ENCODE data around the gene IL17RD. TPM values are rescaled to one million over a fixed set of nuclear protein-coding genes. Genes with fewer than 3 reads are reported as not detected.

IL17RD gene
- total RNA-seq, 1 experiment from 2014 or later, result 31.7 TPM

DNA sequence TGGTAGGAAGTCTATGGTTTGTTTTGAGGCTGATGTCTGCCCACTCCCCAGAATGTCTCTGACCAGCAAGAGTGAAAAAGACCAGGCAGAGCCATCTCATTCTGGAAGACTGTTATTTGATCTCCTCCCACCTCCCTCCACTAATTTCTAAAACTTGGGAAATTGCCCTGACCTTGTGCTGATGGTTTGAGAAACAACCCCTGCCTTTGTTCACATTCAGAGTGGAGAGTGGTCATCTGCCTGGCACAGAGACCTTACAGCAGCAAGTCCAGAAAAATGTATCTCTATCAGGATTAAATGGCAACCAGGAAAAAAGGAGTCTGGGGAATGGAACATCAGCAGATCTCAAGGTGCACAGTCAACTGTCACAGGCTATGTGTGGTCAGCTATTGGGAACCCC is 79.0 kb downstream of the IL17RD start:
- Histone ChIP-seq H2BK20ac (ENCODE audit: low read depth, low read length, poor library complexity, severe bottlenecking) (no peak overlapping the region), H2BK120ac (ENCODE audit: low read depth, low read length, poor library complexity, severe bottlenecking) (no peak overlapping the region), H3K23me2 (ENCODE audit: insufficient read length, low read depth, low read length, poor library complexity, severe bottlenecking) (no peaks in the 10 kb centered on the region), H3K23ac (ENCODE audit: insufficient read length, low read depth, low read length) (no peak overlapping the region), H3K4me1 (ENCODE audit: insufficient read depth, low read length) (no peaks in the 10 kb centered on the region), H4K91ac (ENCODE audit: insufficient read length, low read depth, low read length) (no peak overlapping the region), H3K4me2 (ENCODE audit: insufficient read depth, insufficient read length, low read length) (no peak overlapping the region), H2BK15ac (ENCODE audit: low read depth, low read length) (no peak overlapping the region), H2AK5ac (ENCODE audit: insufficient read length, low read length) (no peak overlapping the region), H2AFZ (ENCODE audit: low read length) (no peak overlapping the region), H3K27me3 (ENCODE audit: insufficient read depth, low read length) (no peaks in the 10 kb centered on the region), H2BK12ac (ENCODE audit: insufficient read length, low read depth, low read length) (no peak overlapping the region), H4K8ac (replicated peaks; ENCODE audit: insufficient read length, low read depth, low read length) (no peak overlapping the region), H4K20me1 (ENCODE audit: control insufficient read depth, insufficient read depth, insufficient read length) (peaks cover 2% of the 10 kb centered on the region), H3K79me1 (ENCODE audit: insufficient read depth, low read depth, low read length, poor library complexity, severe bottlenecking) (no peaks in the 10 kb centered on the region), H3K14ac (ENCODE audit: insufficient read depth, low read length) (no peak overlapping the region), H3T11ph (ENCODE audit: low read length) (no peak overlapping the region), H3K56ac (ENCODE audit: insufficient read length, low read depth, low read length) (no peak overlapping the region), H3K18ac (ENCODE audit: insufficient read length, low read depth, low read length) (no peak overlapping the region), H3K27ac (ENCODE audit: insufficient read length, low read depth, low read length) (no peak overlapping the region), H2BK5ac (ENCODE audit: insufficient read length, low read length) (no peak overlapping the region), H3K9me3 (ENCODE audit: control insufficient read depth, low read depth, low read length) (no peaks in the 10 kb centered on the region), H3K9ac (ENCODE audit: extremely low read depth, insufficient read length, low read length) (no peak overlapping the region), H4K5ac (ENCODE audit: insufficient read length, low read depth, low read length) (no peak overlapping the region), H3K4ac (ENCODE audit: low read depth, low read length) (no peak overlapping the region), H3K79me2 (ENCODE audit: insufficient read depth, low read length) (no peaks in the 10 kb centered on the region)
- TF ChIP-seq, protein P1, sequence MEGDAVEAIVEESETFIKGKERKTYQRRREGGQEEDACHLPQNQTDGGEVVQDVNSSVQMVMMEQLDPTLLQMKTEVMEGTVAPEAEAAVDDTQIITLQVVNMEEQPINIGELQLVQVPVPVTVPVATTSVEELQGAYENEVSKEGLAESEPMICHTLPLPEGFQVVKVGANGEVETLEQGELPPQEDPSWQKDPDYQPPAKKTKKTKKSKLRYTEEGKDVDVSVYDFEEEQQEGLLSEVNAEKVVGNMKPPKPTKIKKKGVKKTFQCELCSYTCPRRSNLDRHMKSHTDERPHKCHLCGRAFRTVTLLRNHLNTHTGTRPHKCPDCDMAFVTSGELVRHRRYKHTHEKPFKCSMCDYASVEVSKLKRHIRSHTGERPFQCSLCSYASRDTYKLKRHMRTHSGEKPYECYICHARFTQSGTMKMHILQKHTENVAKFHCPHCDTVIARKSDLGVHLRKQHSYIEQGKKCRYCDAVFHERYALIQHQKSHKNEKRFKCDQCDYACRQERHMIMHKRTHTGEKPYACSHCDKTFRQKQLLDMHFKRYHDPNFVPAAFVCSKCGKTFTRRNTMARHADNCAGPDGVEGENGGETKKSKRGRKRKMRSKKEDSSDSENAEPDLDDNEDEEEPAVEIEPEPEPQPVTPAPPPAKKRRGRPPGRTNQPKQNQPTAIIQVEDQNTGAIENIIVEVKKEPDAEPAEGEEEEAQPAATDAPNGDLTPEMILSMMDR (conservative IDR thresholded peaks at IDR 0.05), result no peak
- peaks cover 6% of the 10 kb centered on the region; the same call in 1 of the 2 replicates for H3K27me3 Mint-ChIP-seq (ENCODE audit: low read depth)
- no peak overlapping the region for H3K27ac Mint-ChIP-seq
- no peaks in the 10 kb centered on the region for H3K36me3 Mint-ChIP-seq (ENCODE audit: insufficient read depth in 1 of 3, low read depth in 3 of 3)
- H3K4me1 Mint-ChIP-seq, result peaks cover 3 to 14% of the 10 kb centered on the region in 2 experiments; a peak in 2 of 4 replicates
- no peak overlapping the region for H3K4me3 Mint-ChIP-seq
- no peaks in the 10 kb centered on the region for H3K9me3 Mint-ChIP-seq
- DNase-seq, result no peak
